GM21717 (cell line): ENCODE data around the gene UBP1.
"Not testable (repeated sequence)": the region's sequence is repeated elsewhere in the genome, so short reads cannot be mapped to it uniquely, and the experiment has no call there.

Experiments
- ATAC-seq: cut with Tn5 transposase; IDR thresholded peaks from one replicate; pipeline ENCODE4 v1.9.1; 2021; ENCODE audit warnings: mild to moderate bottlenecking, moderate library complexity; ENCODE audit not compliant: unreplicated experiment

The UBP1 gene, protein sequence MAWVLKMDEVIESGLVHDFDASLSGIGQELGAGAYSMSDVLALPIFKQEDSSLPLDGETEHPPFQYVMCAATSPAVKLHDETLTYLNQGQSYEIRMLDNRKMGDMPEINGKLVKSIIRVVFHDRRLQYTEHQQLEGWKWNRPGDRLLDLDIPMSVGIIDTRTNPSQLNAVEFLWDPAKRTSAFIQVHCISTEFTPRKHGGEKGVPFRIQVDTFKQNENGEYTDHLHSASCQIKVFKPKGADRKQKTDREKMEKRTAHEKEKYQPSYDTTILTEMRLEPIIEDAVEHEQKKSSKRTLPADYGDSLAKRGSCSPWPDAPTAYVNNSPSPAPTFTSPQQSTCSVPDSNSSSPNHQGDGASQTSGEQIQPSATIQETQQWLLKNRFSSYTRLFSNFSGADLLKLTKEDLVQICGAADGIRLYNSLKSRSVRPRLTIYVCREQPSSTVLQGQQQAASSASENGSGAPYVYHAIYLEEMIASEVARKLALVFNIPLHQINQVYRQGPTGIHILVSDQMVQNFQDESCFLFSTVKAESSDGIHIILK

GRCh38 chr3:33440328-33441224, at the start of gene UBP1:
Gene UBP1 (minus strand): TSS chr3:33440405. CDS start chr3:33439848, 557 bp downstream.
- peak; percentile 92 for ATAC-seq

GRCh38 chr3:33488683-33489082, 48.5 kb upstream of the UBP1 start:
- no peak for ATAC-seq

GRCh38 chr3:33488246-33488645, 48.0 kb upstream of the UBP1 start:
- ATAC-seq: no peak

DNA sequence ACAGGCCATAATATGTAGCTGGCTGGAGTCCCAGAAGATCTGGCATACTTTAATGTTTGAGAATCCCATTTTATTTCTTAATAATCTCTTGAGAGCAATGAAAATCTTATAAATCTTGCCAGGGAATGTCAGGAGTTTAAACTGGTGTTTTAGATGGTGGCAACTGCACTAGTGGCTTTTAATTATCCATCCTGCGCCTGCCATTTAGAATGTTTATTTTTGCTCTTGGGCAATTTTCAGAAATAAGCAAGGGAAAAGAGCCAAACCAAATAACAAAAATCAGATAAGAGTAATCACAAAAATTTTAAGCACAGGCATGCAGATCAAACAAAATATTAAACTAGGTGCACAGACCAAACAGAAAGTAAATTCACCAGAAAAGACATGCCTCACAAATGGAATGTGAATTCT, 41.9 kb upstream of the UBP1 start:
- no peak for ATAC-seq

DNA sequence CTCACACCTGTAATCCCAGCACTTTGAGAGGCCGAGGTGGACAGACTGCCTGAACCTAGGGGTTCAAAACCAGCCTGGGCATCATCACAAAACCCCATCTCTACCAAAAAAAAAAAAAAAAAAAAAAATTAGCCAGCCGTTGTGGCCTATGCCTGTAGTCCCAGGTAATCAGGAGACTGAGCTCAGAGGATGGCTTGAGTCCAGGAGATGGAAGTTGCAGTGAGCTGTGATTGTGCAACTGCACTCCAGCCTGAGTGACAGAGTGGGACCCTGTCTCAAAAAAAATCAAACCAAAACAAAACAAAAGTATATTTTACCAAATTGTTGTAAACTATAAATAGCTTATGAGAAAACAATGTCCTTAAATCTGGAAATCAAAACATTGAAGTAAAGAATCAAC, 34.7 kb upstream of the UBP1 start:
- no peak for ATAC-seq

DNA sequence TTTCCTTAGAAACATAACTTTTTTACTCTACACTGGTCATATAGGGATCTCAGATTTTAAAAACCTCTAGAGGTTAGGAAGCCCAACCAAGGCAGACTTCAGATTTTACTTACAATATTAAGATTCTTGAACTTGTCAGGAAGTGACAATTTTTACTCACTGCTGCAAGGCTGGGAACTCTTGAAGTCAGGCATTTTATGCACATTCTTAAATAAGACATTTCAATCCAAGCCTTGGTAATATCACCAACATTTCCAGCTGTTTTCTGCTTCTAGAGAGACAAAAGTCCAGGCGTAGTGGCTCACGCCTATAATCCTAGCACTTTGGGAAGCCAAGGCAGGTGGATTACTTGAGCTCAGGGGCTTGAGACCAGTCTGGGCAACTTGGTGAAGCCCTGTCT, 33.6 kb upstream of the UBP1 start:
- ATAC-seq: no peak

- no peak for ATAC-seq
Measured at GRCh38 chr3:33467786-33468185, 27.6 kb upstream of the UBP1 start.

GRCh38 chr3:33461097-33461496, 20.9 kb upstream of the UBP1 start:
- no peak for ATAC-seq

DNA sequence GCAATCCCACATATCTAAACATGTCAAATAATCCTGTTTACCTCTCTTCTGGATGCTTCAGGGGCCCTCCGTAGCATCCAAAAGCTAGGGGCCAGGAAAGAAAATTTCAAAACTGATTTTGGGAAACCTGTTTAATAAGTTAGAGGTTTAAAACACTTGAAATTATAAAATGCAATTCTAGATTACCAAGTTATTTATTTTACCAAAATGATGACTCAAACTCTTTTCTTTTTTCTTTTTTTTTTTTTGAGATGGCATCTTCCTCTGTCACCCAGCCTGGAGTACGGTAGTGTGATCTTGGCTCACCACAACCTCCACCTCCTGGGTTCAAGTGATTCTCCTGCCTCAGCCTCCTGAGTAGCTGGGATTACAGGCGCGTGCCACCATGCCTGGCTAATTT, 19.4 kb upstream of the UBP1 start:
- not testable (repeated sequence) for ATAC-seq

DNA sequence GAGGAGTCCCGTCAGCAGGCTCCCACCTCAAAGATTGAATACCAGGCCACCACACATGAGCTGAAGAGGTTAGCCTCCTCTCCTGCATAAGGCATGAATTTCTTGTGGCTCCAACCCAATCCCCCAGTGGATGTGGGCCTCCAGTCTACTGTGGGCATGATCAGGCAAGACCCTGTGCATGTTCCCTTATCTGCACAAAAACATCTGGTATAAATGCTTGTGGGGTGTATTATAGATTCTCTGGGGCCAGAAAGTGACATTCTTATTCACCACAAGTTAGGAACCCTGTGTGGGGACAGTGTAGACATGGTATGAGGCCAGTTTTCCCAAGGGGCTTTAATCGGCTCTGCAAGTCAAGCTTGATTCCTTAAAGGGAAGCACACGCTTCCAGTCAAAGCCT, 18.2 kb upstream of the UBP1 start:
- ATAC-seq: no peak

DNA sequence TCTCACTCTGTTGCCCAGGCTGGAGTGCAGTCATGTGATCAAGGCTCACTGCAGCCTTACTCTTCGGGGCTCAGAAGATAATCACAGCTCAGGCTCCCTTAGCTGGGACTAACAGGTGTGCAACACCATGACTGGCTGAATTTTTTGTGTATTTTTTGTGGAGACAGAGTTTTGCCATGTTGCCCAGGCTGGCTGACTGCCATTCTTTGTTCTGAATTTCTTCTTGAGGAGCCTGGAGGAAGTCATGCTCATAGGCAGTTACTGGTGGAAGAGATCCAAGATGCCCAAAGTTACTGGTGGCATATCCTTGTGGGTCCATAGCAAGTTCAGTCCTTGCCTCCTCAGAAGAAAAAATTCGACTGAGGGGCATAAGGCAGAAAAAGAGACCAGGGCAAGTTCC, 16.6 kb upstream of the UBP1 start:
- no peak for ATAC-seq

DNA sequence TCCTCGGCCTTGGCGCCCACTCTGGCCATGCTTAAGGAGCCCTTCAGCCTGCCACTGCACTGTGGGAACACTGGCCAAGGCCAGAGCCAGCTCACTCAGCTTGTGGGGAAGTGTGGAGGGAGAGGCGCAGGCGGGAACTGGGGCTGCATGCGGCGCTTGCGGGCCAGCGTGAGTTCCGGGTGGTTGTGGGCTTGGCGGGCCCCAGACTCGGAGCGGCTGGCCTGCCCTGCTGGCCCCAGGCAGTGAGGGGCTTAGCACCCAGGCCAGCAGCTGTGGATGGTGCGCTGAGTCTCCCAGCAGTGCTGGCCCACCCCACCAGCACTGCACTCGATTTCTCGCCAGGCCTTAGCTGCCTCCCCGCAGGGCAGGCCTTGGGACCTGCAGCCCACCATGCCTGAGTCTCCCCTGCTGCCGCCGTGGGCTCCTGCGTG, 13.1 kb upstream of the UBP1 start:
- no peak for ATAC-seq

DNA sequence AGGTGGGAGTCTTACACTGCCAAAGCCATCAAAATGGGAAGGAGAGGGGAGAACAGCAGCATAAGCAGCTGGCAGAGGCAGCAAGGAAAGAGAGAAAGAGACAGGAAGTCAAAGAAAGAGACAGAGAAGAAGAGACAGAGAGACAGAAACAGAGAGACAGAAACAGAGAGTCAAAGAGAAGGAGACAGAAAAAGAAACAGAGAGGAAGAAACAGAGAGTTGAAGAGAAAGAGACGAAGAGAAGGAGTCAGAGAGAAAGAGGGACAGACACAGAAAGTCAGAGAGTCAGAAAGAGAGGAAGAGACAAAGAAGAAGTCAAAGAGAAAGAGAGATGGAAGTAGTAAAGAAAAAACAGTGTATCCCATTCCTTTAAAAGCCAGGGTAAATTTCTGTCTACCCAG, 11.8 kb upstream of the UBP1 start:
- not testable (repeated sequence) for ATAC-seq

GRCh38 chr3:33447958-33448357, 7.8 kb upstream of the UBP1 start:
- no peak for ATAC-seq

- ATAC-seq: not testable (repeated sequence)
Measured at GRCh38 chr3:33447256-33447625, 7.0 kb upstream of the UBP1 start.

DNA sequence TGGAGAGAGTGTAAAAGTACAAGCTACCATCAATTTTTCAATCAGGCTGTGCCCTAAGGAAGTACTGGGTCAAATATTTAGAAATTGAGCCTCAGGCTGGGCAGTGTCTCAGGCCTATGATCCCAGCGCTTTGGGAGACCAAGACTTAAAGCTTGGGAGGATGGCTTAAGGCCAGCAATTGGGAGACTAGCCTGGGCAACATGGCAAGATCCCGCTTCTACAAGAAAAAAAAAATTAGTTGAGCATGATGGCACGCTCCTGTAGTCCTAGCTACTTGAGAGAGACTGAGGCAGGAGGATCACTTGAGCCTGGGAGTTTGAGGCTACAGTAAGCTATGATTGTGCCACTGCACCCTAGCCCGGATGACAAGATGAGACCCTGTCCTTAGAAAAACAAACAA, 2.0 kb upstream of the UBP1 start:
- no peak for ATAC-seq

- ATAC-seq: peak; percentile 7
Measured at GRCh38 chr3:33441225-33441976, 1.2 kb upstream of the UBP1 start.

GRCh38 chr3:33439546-33440327, 468 bp downstream of the UBP1 start:
- ATAC-seq: peak; percentile 23

- no peak for ATAC-seq
Measured at GRCh38 chr3:33438881-33439545, 1.2 kb downstream of the UBP1 start.

DNA sequence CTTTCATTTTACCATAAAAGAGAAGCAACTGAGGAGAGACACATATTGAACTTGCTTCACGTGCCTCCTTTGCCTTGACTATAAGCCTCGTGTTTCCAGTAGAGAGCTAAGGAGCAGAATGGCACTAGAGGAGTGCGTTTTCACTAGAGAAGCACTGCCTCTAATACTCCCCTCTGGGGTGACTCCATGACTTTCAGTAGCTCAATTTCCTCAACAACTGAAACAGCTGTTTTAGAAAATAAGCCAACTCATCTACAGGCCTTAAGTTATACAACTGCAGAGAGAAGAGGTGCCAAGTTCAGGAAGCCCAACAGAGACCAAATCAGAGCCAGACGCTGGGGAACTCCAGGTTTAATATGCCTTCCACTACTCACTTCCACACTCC, 1.9 kb downstream of the UBP1 start:
- ATAC-seq: no peak
